Esophagus (tissue), 2 donors: Measurements from ENCODE around the gene PPME1. TPM values are rescaled to one million over a fixed set of nuclear protein-coding genes. Genes with fewer than 3 reads are reported as not detected.

ENCODE experiments used
- H3K27ac ChIP-seq, 2 donors: one replicate each; pipeline ENCODE4 v1.5.1; 2013; ENCODE audit warnings: low read depth in 2 of 2, mild to moderate bottlenecking in 2 of 2, inconsistent platforms in 1 of 2, low read length in 1 of 2, moderate library complexity in 1 of 2
- H3K27me3 ChIP-seq, 2 donors: one replicate each; pipeline ENCODE4 v1.6.1; 2013; ENCODE audit warnings: low read length in 2 of 2, control low read depth in 1 of 2, mild to moderate bottlenecking in 1 of 2; ENCODE audit not compliant: insufficient read depth in 2 of 2, control insufficient read depth in 1 of 2
- H3K36me3 ChIP-seq, 2 donors: one replicate each; pipeline ENCODE4 v1.6.1; 2013; ENCODE audit warnings: low read length in 1 of 2; ENCODE audit not compliant: control insufficient read depth in 2 of 2, insufficient read depth in 2 of 2
- H3K4me1 ChIP-seq, 2 donors: one replicate each; pipeline ENCODE4 v1.6.1; 2013; ENCODE audit warnings: low read length in 1 of 2; ENCODE audit not compliant: control insufficient read depth in 2 of 2, insufficient read depth in 2 of 2
- H3K4me3 ChIP-seq, 2 donors: one replicate each; pipeline ENCODE4 v1.5.1; 2013; ENCODE audit warnings: low read length in 2 of 2, mild to moderate bottlenecking in 2 of 2, low read depth in 1 of 2, moderate library complexity in 1 of 2
- H3K9me3 ChIP-seq, 2 donors: one replicate each; pipeline ENCODE4 v1.6.1; 2013; ENCODE audit warnings: mild to moderate bottlenecking in 2 of 2, low read depth in 1 of 2, low read length in 1 of 2, moderate library complexity in 1 of 2; ENCODE audit not compliant: control insufficient read depth in 2 of 2, insufficient read depth in 1 of 2
- WGBS, 2 donors: extraction: QIAGEN DNeasy Blood & Tissue Kit; methylation state at CpG; one replicate each; pipeline ENCODE4 v1.1.7; 2013; 5-methylcytosine and 5-hydroxymethylcytosine counted together
- polyA plus RNA-seq, 2 donors: library from polyadenylated mRNA; stranded (reverse); fragments of 200-250 nt; gene quantifications; one replicate each; pipeline ENCODE4 v1.2.3, GENCODE V29; 2013
- donor health status: healthy with polysubstance abuse.
- donor health status: Bipolar disorder and iron deficiency.

Gene PPME1
- polyA plus RNA-seq, 2 donors: 25.9 to 27.0 TPM

- Histone ChIP-seq H3K27me3 (no peaks in the 10 kb centered on the region), H3K4me1 (no peaks in the 10 kb centered on the region), H3K36me3 (no peaks in the 10 kb centered on the region), H3K27ac (no peak overlapping the region), H3K4me3 (no peak overlapping the region), H3K9me3 (no peaks in the 10 kb centered on the region)
- 81 to 82% methylated on average over 1 of the region's 1 CpG for WGBS, 2 donors
Observed at GRCh38 chr11:74154620-74155281, 16.3 kb upstream of the PPME1 start.

GRCh38 chr11:74157169-74157568, 13.9 kb upstream of the PPME1 start:
- Histone ChIP-seq H3K27me3 (no peaks in the 10 kb centered on the region), H3K36me3 (no peaks in the 10 kb centered on the region), H3K9me3 (no peaks in the 10 kb centered on the region), H3K27ac (no peak overlapping the region), H3K4me3 (no peak overlapping the region), H3K4me1 (no peaks in the 10 kb centered on the region)
- 67 to 71% methylated on average over 1 of the region's 1 CpG for WGBS, 2 donors

- no peaks in the 10 kb centered on the region for H3K4me1 ChIP-seq
- no peaks in the 10 kb centered on the region for H3K27me3 ChIP-seq
- H3K9me3 ChIP-seq: no peaks in the 10 kb centered on the region
- no peaks in the 10 kb centered on the region for H3K36me3 ChIP-seq
- H3K27ac ChIP-seq: no peak overlapping the region
- H3K4me3 ChIP-seq: no peak overlapping the region
Observed at GRCh38 chr11:74159642-74160041, 11.4 kb upstream of the PPME1 start.

DNA sequence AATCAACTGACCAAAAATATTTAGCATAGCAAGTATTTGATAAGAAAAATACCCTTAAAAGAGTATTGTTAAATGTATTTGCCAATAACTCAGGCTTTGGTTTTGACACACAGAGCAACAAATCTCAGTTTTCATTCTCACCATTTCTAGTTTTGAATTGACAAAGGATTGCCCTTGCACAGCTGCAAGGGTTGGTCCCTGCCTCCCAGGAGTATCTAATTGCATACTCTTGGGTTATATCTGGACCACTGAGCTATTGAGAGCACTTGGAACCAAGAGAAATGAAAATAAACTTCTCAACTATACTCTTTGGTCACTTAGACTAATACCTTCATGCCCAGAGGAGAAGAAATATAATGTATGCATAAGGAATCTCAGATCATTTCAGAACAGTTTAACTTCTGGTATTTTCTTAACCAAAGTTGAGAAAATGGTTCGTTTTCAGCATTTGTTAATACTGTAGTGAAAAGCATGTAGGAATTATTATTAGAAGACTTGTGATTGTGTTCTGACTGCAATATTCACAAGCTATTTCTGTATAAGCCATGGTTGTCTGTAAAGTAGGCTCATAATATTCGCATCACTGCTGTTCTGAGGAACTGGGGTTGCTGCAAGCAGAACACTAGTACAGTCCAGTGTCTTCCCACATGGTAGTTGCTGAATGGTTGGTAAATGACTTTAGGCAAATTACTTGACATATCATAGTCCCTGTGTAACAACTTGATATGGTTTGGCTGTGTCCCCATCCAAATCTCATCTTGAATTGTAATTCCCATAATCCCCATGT, 8.2 kb upstream of the PPME1 start:
- H3K4me1 ChIP-seq: no peaks in the 10 kb centered on the region
- H3K27me3 ChIP-seq: no peaks in the 10 kb centered on the region
- WGBS, 2 donors: 88 to 89% methylated on average over 2 of the region's 2 CpGs
- no peak overlapping the region for H3K27ac ChIP-seq
- H3K36me3 ChIP-seq: no peaks in the 10 kb centered on the region
- H3K4me3 ChIP-seq: no peak overlapping the region
- H3K9me3 ChIP-seq: no peaks in the 10 kb centered on the region

- no peaks in the 10 kb centered on the region for H3K36me3 ChIP-seq
- 68 to 72% methylated on average over 3 of the region's 3 CpGs for WGBS, 2 donors
Observed at GRCh38 chr11:74168838-74169237, 2.3 kb upstream of the PPME1 start.

GRCh38 chr11:74169738-74170458, 1.2 kb upstream of the PPME1 start:
- Histone ChIP-seq H3K9me3 (no peaks in the 10 kb centered on the region), H3K27ac (peak overlapping the region; percentile 72 to 97), H3K4me3 (peak overlapping the region; percentile 70 to 90), H3K4me1 (peaks cover 0 to 4% of the 10 kb centered on the region in 2 donors), H3K27me3 (no peaks in the 10 kb centered on the region), H3K36me3 (no peaks in the 10 kb centered on the region)
- WGBS, 2 donors: 9 to 10% methylated on average over 9 of the region's 9 CpGs

More at GRCh38 chr11:74168838-74169237, 2.3 kb upstream of the PPME1 start:
- Histone ChIP-seq H3K9me3 (no peaks in the 10 kb centered on the region), H3K4me3 (no peak overlapping the region), H3K27me3 (no peaks in the 10 kb centered on the region), H3K4me1 (peaks cover 0 to 4% of the 10 kb centered on the region in 2 donors), H3K27ac (no peak overlapping the region)

DNA sequence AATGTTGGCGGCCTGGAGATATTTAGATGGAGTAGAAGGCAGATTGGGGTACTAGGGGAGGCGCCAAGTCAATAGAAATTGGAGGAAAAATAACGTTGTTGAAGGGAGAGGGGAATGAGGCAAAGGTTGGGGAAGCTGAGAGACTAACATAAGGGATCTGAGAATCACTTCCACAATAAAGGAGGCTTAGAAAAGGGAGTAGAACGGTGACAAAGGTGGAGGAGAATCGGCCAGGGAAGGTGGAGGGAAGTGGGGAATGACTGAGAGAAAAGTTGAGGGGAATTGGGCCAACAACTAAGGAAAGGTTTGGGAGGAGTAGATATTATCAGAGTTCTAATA, 510 bp downstream of the PPME1 start:
- Histone ChIP-seq H3K9me3 (no peaks in the 10 kb centered on the region), H3K4me3 (peak overlapping the region; percentile 83 to 90), H3K27ac (peak overlapping the region; percentile 92 to 97), H3K4me1 (peaks cover 0 to 4% of the 10 kb centered on the region in 2 donors), H3K36me3 (no peaks in the 10 kb centered on the region), H3K27me3 (no peaks in the 10 kb centered on the region)
- 1 to 3% methylated on average over 5 of the region's 5 CpGs for WGBS, 2 donors

DNA sequence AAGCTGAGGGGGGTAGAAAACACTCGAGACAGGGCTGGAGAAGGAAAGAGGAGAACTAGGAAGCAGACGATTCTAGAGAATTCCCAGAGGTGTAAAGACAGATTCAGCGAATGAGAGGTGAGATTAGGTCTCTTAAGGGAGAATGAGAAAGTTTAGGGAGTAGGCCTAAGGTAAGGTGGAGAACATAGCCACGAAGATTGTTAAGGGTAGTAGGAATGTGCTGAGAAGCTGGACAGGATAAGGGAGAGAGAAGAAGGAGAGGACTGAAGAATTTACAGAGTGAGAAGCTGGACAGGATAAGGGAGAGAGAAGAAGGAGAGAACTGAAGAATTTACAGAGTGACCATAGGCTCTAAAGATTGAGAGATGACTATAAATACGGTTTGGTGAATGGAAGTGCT, 908 bp downstream of the PPME1 start:
- 19 to 21% methylated on average over 5 of the region's 5 CpGs for WGBS, 2 donors
- no peaks in the 10 kb centered on the region for H3K9me3 ChIP-seq
- H3K27ac ChIP-seq: peak overlapping the region; percentile 92 to 97
- peaks cover 0 to 4% of the 10 kb centered on the region in 2 donors for H3K4me1 ChIP-seq
- no peaks in the 10 kb centered on the region for H3K36me3 ChIP-seq
- H3K27me3 ChIP-seq: no peaks in the 10 kb centered on the region
- H3K4me3 ChIP-seq: peak overlapping the region; percentile 83 to 90

GRCh38 chr11:74175920-74176319, 4.8 kb downstream of the PPME1 start:
- Histone ChIP-seq H3K4me3 (no peak overlapping the region), H3K27ac (no peak overlapping the region), H3K36me3 (no peaks in the 10 kb centered on the region), H3K9me3 (no peaks in the 10 kb centered on the region), H3K27me3 (no peaks in the 10 kb centered on the region), H3K4me1 (peaks cover 0 to 2% of the 10 kb centered on the region in 2 donors)
- 62 to 84% methylated on average over 1 of the region's 1 CpG for WGBS, 2 donors
